Measurements from ENCODE around the gene GJA3.

GJA3 gene

GRCh38 chr13:20102525-20103180 is 58.2 kb downstream of the GJA3 start:
- no peak for DNase-seq (ENCODE audit: low read depth)
- H3K4me3 ChIP-seq (ENCODE audit: low read depth, low read length) = no peak overlapping the region
- in situ Hi-C loops (cut with HindIII; ENCODE audit: low sequenced_read_pairs) = no loop called here
- no peak for TF ChIP-seq CTCF (IDR thresholded peaks at IDR 0.05; ENCODE audit: low read depth, low read length, missing control alignments)

DNA sequence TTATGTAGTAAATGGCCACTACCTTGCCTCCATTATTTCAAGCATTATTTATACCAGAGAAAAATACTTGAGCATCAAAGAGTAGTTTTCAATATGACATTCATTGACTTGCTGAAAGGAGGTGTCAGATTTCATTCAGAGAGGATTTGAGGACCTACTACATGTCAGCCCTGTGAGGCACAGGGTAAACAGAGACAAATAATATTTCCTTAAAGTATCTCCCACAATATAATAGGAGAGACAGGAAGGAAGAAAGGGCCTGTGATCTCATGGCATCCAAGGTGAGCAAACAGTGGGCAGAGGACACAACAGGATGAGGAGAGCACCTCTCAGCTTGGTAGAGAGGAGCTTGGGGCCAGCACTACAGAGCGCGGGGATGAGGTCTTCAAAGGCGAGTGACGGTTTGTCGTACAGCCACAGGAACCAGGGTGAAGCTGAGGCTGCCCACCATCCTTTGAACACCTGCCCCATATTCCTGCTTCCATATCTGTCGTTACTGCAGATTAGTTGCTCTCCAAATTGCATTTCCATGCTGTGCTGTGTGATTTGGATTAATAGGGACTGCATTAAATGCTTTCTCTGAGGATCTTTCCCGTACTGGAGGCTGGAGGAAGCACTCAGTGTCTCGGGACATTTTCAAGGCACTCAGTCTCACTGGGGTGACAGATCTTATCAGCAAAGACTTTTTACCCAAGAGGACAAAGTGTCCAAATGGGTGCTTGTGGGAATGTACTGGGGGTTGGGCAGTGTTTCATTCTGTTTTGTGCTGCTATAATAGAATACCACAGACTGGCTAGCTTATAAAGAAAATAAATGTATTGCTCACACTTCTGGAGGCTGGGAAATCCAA is 59.2 kb downstream of the GJA3 start:
- TF ChIP-seq CTCF (IDR thresholded peaks at IDR 0.05; ENCODE audit: low read depth, low read length, missing control alignments) = no peak
- H3K4me3 ChIP-seq (ENCODE audit: low read depth, low read length) = no peak overlapping the region
- in situ Hi-C loops (cut with HindIII; ENCODE audit: low sequenced_read_pairs) = no loop called here
- DNase-seq (ENCODE audit: low read depth) = no peak

GRCh38 chr13:20099319-20099718 is 61.5 kb downstream of the GJA3 start:
- in situ Hi-C loops (cut with HindIII; ENCODE audit: low sequenced_read_pairs) = no loop called here
- DNase-seq (ENCODE audit: low read depth) = no peak
- TF ChIP-seq CTCF (IDR thresholded peaks at IDR 0.05; ENCODE audit: low read depth, low read length, missing control alignments) = no peak
- no peak overlapping the region for H3K4me3 ChIP-seq (ENCODE audit: low read depth, low read length)

DNA sequence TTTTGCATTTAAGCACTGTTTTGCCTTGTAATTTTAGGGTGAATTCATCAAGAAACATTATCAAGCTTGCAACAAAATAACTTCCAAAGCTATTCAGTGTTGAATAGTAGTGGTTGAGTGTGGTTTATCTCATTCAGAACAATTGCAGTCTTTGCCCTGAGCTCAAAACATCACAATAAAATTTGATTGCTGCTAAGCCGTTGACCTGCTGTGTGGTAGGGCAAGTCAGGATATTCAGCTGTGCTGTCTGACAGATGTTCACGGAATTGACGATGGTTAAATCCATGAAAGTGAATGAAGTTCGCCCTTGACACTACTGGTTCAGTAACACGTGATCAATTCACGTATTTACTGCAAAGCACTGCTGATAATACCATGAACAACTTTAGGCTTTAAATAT is 66.9 kb downstream of the GJA3 start:
- TF ChIP-seq CTCF (IDR thresholded peaks at IDR 0.05; ENCODE audit: low read depth, low read length, missing control alignments) = no peak
- no peak for DNase-seq (ENCODE audit: low read depth)
- in situ Hi-C loops (cut with HindIII; ENCODE audit: low sequenced_read_pairs) = no loop called here

DNA sequence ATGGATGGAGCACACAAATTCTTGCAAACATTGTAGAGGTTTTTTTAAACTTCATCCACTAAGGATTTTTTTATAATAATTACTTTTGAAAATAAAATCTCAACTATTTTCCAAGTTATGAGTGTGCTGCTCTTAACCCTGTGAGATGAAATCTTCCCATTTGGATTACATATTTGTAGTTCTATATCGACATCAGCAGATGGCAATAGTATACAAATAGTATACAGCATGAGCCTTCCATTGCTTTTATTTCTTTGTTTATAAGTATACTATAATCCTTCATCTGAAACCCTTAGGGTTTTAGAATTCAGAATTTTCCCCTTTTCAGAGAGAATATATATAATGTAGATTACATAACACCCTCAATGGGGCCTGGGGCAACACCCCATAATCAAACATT is 70.5 kb downstream of the GJA3 start:
- no peak overlapping the region for H3K4me3 ChIP-seq (ENCODE audit: low read depth, low read length)
- no peak for DNase-seq (ENCODE audit: low read depth)
- no peak for TF ChIP-seq CTCF (IDR thresholded peaks at IDR 0.05; ENCODE audit: low read depth, low read length, missing control alignments)
- in situ Hi-C loops (cut with HindIII; ENCODE audit: low sequenced_read_pairs) = no loop called here

More for the DNA sequence above, 66.9 kb downstream of the GJA3 start:
- H3K4me3 ChIP-seq (ENCODE audit: low read depth, low read length) = no peak overlapping the region

All from astrocyte of the cerebellum (primary cell).